ENCODE data around the gene DCLK1.

GRCh38 chr13:36067746-36068381, 63.3 kb downstream of the DCLK1 start:
- TF ChIP-seq, protein P1, sequence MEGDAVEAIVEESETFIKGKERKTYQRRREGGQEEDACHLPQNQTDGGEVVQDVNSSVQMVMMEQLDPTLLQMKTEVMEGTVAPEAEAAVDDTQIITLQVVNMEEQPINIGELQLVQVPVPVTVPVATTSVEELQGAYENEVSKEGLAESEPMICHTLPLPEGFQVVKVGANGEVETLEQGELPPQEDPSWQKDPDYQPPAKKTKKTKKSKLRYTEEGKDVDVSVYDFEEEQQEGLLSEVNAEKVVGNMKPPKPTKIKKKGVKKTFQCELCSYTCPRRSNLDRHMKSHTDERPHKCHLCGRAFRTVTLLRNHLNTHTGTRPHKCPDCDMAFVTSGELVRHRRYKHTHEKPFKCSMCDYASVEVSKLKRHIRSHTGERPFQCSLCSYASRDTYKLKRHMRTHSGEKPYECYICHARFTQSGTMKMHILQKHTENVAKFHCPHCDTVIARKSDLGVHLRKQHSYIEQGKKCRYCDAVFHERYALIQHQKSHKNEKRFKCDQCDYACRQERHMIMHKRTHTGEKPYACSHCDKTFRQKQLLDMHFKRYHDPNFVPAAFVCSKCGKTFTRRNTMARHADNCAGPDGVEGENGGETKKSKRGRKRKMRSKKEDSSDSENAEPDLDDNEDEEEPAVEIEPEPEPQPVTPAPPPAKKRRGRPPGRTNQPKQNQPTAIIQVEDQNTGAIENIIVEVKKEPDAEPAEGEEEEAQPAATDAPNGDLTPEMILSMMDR (IDR thresholded peaks at IDR 0.05) = no peak
- TF ChIP-seq POLR2A (IDR thresholded peaks at IDR 0.05) = no peak

All from uterus (tissue), 2 donors.